B cell (primary cell): ENCODE data around the gene SLC2A11. TPM values are rescaled to one million over a fixed set of nuclear protein-coding genes. Genes with fewer than 3 reads are reported as not detected.

ENCODE experiments used
- ATAC-seq: fragments of 200-7000 bp; cut with Tn5 transposase; one replicate; pipeline ENCODE4 v1.10.0; 2021; ENCODE audit warnings: low read depth, mild to moderate bottlenecking, moderate number of reproducible peaks, moderate library complexity
- CTCF ChIA-PET: fragments of 350-600 bp; sonication (Branson Sonifier 250); formaldehyde crosslinking; loops from one replicate; lab custom pipeline; 2021; ENCODE audit warnings: antibody characterized with exemption, inconsistent platforms; lab: Charles Lee
- POLR2A ChIA-PET: fragments of 350-600 bp; sonication (Branson Sonifier 250); formaldehyde crosslinking; loops from one replicate; lab custom pipeline; 2021; ENCODE audit warnings: antibody characterized with exemption; lab: Charles Lee
- DNase-seq: peaks from one replicate; pipeline ENCODE4 v3.0.0; 2013
- H2AFZ ChIP-seq: 2 replicates; pipeline ENCODE4 v1.6.1; 2012; ENCODE audit warnings: mild to moderate bottlenecking, low read depth, low read length; ENCODE audit not compliant: insufficient read depth, poor library complexity, severe bottlenecking
- H3K27ac ChIP-seq, 2 donors: 1 replicate in 1 of 2; 2 replicates in 1 of 2; pipeline ENCODE4 v1.5.1; 2012 to 2013; ENCODE audit warnings: low read length in 2 of 2, mild to moderate bottlenecking in 2 of 2, moderate library complexity in 1 of 2
- H3K27me3 ChIP-seq, 4 experiments: fragments of 200-600 bp in 1 of 4; sonication (generic) in 1 of 4; replicated peaks in 1 of 4; 1 replicate in 2 of 4; 2 replicates in 2 of 4; pipeline versions ENCODE4 v1.6.1 to v1.7.0; 2013 to 2016; ENCODE audit warnings: low read length in 3 of 4, mild to moderate bottlenecking in 2 of 4, mixed read lengths in 1 of 4, moderate library complexity in 1 of 4; ENCODE audit not compliant: insufficient read depth in 4 of 4, control insufficient read depth in 3 of 4; ENCODE audit errors: control extremely low read depth in 1 of 4
- H3K36me3 ChIP-seq, 2 experiments: replicated peaks in 1 of 2; 1 replicate in 1 of 2; 2 replicates in 1 of 2; pipeline versions ENCODE4 v1.6.1 to v1.7.1; 2013; ENCODE audit warnings: low read length in 1 of 2; ENCODE audit not compliant: insufficient read depth in 2 of 2, control insufficient read depth in 1 of 2; ENCODE audit errors: control extremely low read depth in 1 of 2, extremely low read depth in 1 of 2
- H3K4me1 ChIP-seq, 2 donors: fragments of 200-600 bp in 1 of 2; sonication (generic) in 1 of 2; 1 replicate in 1 of 2; 2 replicates in 1 of 2; pipeline versions ENCODE4 v1.5.1 to v1.6.1; 2013 to 2017; ENCODE audit warnings: low read length in 2 of 2; ENCODE audit not compliant: control insufficient read depth in 2 of 2, insufficient read depth in 2 of 2
- H3K4me2 ChIP-seq: replicated peaks from 2 replicates; pipeline ENCODE3; 2012; ENCODE audit warnings: mild to moderate bottlenecking, low read depth, low read length; ENCODE audit not compliant: poor library complexity, severe bottlenecking
- H3K4me3 ChIP-seq, 5 experiments: fragments of 200-600 bp in 1 of 5; sonication (generic) in 1 of 5; 1 replicate in 3 of 5; 2 replicates in 2 of 5; pipeline versions ENCODE4 v1.5.1 to v1.7.0; 2011 to 2016; ENCODE audit warnings: low read length in 4 of 5, mild to moderate bottlenecking in 4 of 5, low read depth in 2 of 5, control low read depth in 1 of 5, moderate library complexity in 1 of 5; ENCODE audit not compliant: insufficient read depth in 1 of 5; ENCODE audit errors: control extremely low read depth in 1 of 5, extremely low read depth in 1 of 5
- H3K79me2 ChIP-seq: fragments of 200-600 bp; sonication (generic); one replicate; pipeline ENCODE4 v1.6.0; 2016; ENCODE audit warnings: low read length; ENCODE audit not compliant: control insufficient read depth, insufficient read depth
- H3K9ac ChIP-seq: fragments of 200-600 bp; sonication (generic); 2 replicates; pipeline ENCODE4 v1.6.1; 2017; ENCODE audit warnings: mild to moderate bottlenecking, low read length, moderate library complexity
- H3K9me3 ChIP-seq, 3 donors: one replicate each; pipeline versions ENCODE4 v1.6.1 to v1.7.1; 2013; ENCODE audit warnings: low read length in 2 of 3; ENCODE audit not compliant: control insufficient read depth in 2 of 3, insufficient read depth in 1 of 3; ENCODE audit errors: control extremely low read depth in 1 of 3
- H4K20me1 ChIP-seq: 2 replicates; pipeline ENCODE4 v1.6.0; 2012; ENCODE audit warnings: mild to moderate bottlenecking, low read length; ENCODE audit not compliant: insufficient read depth, control insufficient read depth, poor library complexity, severe bottlenecking
- H3K27ac Mint-ChIP-seq: one replicate; pipeline ENCODE4 v1.8.0; 2021; ENCODE audit warnings: mixed read lengths
- H3K27me3 Mint-ChIP-seq: one replicate; pipeline ENCODE4 v1.8.0; 2021; ENCODE audit warnings: mixed read lengths
- H3K4me1 Mint-ChIP-seq: one replicate; pipeline ENCODE4 v1.8.0; 2021; ENCODE audit warnings: mixed read lengths
- H3K4me3 Mint-ChIP-seq: one replicate; pipeline ENCODE4 v1.8.0; 2021; ENCODE audit warnings: mixed read lengths
- H3K9me3 Mint-ChIP-seq: one replicate; pipeline ENCODE4 v1.8.0; 2022; ENCODE audit warnings: mixed read lengths; ENCODE audit not compliant: insufficient read depth
- EZH2 ChIP-seq: IDR thresholded peaks from 2 replicates; pipeline ENCODE4 v1.6.1; 2012; ENCODE audit warnings: borderline replicate concordance, low read depth, mild to moderate bottlenecking, moderate library complexity, low read length; ENCODE audit not compliant: insufficient read depth, poor library complexity, severe bottlenecking
- WGBS: methylation state at CpG from one replicate; pipeline ENCODE4 v1.1.5; 2013; ENCODE audit warnings: missing lambda C conversion rate; ENCODE audit not compliant: insufficient coverage; 5-methylcytosine and 5-hydroxymethylcytosine counted together
- intact Hi-C: fragments of 100-400 bp; cut with micrococcal nuclease; formaldehyde crosslinking; loops from one replicate; pipeline ENCODE4 v1.10.0; 2022
- polyA plus RNA-seq: library from polyadenylated mRNA; depleted of rRNA; stranded (reverse); fragments of >200 nt; gene quantifications from 2 replicates; pipeline ENCODE4 v1.2.3, GENCODE V29; 2012
- total RNA-seq, 2 donors: library from RNA; stranded (reverse); fragments of 120-200 nt in 1 of 2; gene quantifications; 1 replicate in 1 of 2; 2 replicates in 1 of 2; pipeline versions ENCODE4 v1.2.3 to v1.2.4, GENCODE V29; 2013 to 2022
- TF ChIP-seq, protein P1 (sequence below): fragments of 200-600 bp; IDR thresholded peaks from one replicate; pipeline ENCODE4 v1.8.0; 2022; ENCODE audit warnings: antibody characterized with exemption, mild to moderate bottlenecking

The SLC2A11 gene
- total and polyA plus RNA-seq, 2 donors (not counting 1 experiment from before 2014, with no cell fraction given): 38.6 to 54.3 TPM

DNA sequence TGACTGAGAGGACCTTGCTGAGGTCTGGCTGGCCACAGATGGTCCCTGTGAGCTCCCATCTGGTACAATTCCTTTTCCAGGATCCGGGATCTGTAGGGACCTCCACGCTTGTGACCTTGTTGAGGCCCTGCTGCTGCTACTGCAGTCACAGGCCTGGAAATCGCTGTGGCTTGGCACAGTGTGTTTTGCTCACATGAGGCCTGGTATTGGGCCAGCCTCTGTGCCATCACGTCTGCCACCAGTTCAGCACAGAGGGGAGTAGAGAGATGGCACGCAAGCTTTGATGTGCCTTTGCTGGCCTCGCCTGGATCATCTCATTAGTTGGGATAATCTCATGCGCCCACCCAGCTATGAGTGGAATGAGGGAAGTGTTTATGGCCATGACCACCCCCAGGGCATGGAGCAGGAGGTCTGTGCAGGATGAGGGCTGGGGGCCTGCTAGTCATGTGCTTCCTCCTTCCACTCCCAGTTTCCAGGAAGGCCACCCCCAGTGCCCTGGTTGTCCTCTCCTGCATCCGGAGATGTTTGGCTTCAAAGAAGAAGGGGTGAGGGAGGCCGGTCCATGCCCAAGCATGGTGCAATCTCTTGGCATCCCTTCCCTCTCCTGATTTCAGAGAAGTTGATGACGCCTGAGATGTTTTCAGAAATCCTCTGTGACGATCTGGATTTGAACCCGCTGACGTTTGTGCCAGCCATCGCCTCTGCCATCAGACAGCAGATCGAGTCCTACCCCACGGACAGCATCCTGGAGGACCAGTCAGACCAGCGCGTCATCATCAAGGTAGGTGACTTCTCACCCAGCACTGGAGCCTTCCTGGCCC lies 41.3 kb upstream of the SLC2A11 start:
- H4K20me1 ChIP-seq: no peaks in the 10 kb centered on the region

DNA sequence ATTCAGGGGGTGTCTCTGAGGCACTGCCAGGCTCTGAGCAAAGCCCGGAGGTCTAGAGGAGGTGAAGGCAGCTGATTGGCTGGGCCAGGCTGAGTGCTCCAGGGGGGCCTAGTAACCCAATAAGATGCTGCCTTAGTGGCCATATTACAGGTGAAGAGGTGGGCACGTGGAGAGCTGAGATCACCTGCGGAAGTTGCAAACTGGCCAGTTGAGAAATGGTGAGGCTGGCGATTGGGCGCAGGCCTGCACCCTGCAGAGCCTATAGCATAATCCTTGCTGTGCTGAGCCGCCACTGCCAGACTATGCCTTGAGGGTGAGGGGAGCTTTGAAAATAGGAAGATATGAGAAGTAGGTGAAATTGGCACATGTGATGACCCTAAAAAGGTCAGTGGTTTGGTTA lies 40.5 kb upstream of the SLC2A11 start:
- 98% methylated on average over 6 of the region's 6 CpGs for WGBS
- ATAC-seq: no peak
- Histone ChIP-seq H3K9me3 (no peaks in the 10 kb centered on the region), H3K4me3 (no peak overlapping the region), H3K79me2 (peaks cover 57% of the 10 kb centered on the region), H3K36me3 (peaks cover 8 to 58% of the 10 kb centered on the region in 2 experiments), H4K20me1 (no peaks in the 10 kb centered on the region), H2AFZ (no peak overlapping the region), H3K27ac (peak overlapping the region in 1 of 2 donors; percentile 33), H3K9ac (no peak overlapping the region), H3K4me2 (no peak overlapping the region), H3K4me1 (peaks cover 43% of the 10 kb centered on the region in 2 donors), H3K27me3 (no peaks in the 10 kb centered on the region)
- peaks cover 52% of the 10 kb centered on the region for H3K4me1 Mint-ChIP-seq
- peak overlapping the region; percentile 50 for H3K27ac Mint-ChIP-seq
- TF ChIP-seq, protein P1, sequence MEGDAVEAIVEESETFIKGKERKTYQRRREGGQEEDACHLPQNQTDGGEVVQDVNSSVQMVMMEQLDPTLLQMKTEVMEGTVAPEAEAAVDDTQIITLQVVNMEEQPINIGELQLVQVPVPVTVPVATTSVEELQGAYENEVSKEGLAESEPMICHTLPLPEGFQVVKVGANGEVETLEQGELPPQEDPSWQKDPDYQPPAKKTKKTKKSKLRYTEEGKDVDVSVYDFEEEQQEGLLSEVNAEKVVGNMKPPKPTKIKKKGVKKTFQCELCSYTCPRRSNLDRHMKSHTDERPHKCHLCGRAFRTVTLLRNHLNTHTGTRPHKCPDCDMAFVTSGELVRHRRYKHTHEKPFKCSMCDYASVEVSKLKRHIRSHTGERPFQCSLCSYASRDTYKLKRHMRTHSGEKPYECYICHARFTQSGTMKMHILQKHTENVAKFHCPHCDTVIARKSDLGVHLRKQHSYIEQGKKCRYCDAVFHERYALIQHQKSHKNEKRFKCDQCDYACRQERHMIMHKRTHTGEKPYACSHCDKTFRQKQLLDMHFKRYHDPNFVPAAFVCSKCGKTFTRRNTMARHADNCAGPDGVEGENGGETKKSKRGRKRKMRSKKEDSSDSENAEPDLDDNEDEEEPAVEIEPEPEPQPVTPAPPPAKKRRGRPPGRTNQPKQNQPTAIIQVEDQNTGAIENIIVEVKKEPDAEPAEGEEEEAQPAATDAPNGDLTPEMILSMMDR: no peak
- no peak for TF ChIP-seq EZH2
- intact Hi-C loops: no loop called here
- no peaks in the 10 kb centered on the region for H3K27me3 Mint-ChIP-seq
- H3K9me3 Mint-ChIP-seq: no peaks in the 10 kb centered on the region
- peak overlapping the region; percentile 39 for H3K4me3 Mint-ChIP-seq
- CTCF ChIA-PET: no interaction called here
- peak; percentile 6 for DNase-seq
- POLR2A ChIA-PET: no interaction called here

More for the DNA sequence above, 41.3 kb upstream of the SLC2A11 start:
- DNase-seq: no peak
- ChIA-PET POLR2A (no interaction called here), CTCF (interaction anchor here (0.6 kb wide), 1 partner anchor 11 kb away, joined by 3 read pairs; no protein-coding TSS in a partner anchor)
- no peak overlapping the region for H3K4me3 Mint-ChIP-seq
- H2AFZ ChIP-seq: no peak overlapping the region
- no peak overlapping the region for H3K4me3 ChIP-seq
- no peak overlapping the region for H3K9ac ChIP-seq
- H3K27me3 Mint-ChIP-seq: no peaks in the 10 kb centered on the region
- no peak overlapping the region for H3K27ac ChIP-seq
- WGBS: 97% methylated on average over 17 of the region's 18 CpGs
- H3K4me2 ChIP-seq: no peak overlapping the region
- no peak for ATAC-seq
- H3K9me3 ChIP-seq: no peaks in the 10 kb centered on the region
- intact Hi-C loops: no loop called here
- no peaks in the 10 kb centered on the region for H3K27me3 ChIP-seq
- H3K4me1 ChIP-seq: peaks cover 43 to 46% of the 10 kb centered on the region in 2 donors
- TF ChIP-seq EZH2: no peak
- TF ChIP-seq, protein P1: no peak
- no peaks in the 10 kb centered on the region for H3K9me3 Mint-ChIP-seq
- peaks cover 54% of the 10 kb centered on the region for H3K4me1 Mint-ChIP-seq
- peaks cover 56% of the 10 kb centered on the region for H3K79me2 ChIP-seq
- no peak overlapping the region for H3K27ac Mint-ChIP-seq
- H3K36me3 ChIP-seq: peaks cover 8 to 58% of the 10 kb centered on the region in 2 experiments
